Gastrocnemius medialis (tissue), 4 donors: Measurements from ENCODE around the gene FIP1L1. TPM values are rescaled to one million over a fixed set of nuclear protein-coding genes. Genes with fewer than 3 reads are reported as not detected.

Experiments used
- ATAC-seq, 2 donors: fragments of 150-250 bp; one replicate each; pipeline ENCODE4 v1.9.1; 2016
- DNase-seq, 2 donors: peaks; one replicate each; pipeline ENCODE4 v3.0.0-alpha.2; 2019
- H3K27ac ChIP-seq, 4 donors: fragments of 200-600 bp; sonication (generic); 1 replicate in 1 of 4; 2 replicates in 3 of 4; pipeline ENCODE4 v1.5.1; 2016 to 2018; ENCODE audit warnings: mild to moderate bottlenecking in 2 of 4, moderate library complexity in 1 of 4
- H3K27me3 ChIP-seq, 3 donors: fragments of 200-600 bp; sonication (generic) in 2 of 3; 1 replicate in 1 of 3; 2 replicates in 2 of 3; pipeline versions ENCODE4 v1.5.1 to v1.6.0; 2016 to 2019; ENCODE audit warnings: mild to moderate bottlenecking in 1 of 3, moderate library complexity in 1 of 3
- H3K36me3 ChIP-seq, 2 donors: fragments of 200-600 bp; sonication (generic) in 1 of 2; one replicate each; pipeline ENCODE4 v1.5.1; 2017 to 2018
- H3K4me1 ChIP-seq, 2 donors: fragments of 200-600 bp; sonication (generic) in 1 of 2; one replicate each; pipeline ENCODE4 v1.5.1; 2016 to 2017; ENCODE audit warnings: mild to moderate bottlenecking in 2 of 2
- H3K4me3 ChIP-seq, 4 donors: fragments of 200-600 bp; sonication (generic) in 3 of 4; 1 replicate in 1 of 4; 2 replicates in 3 of 4; pipeline ENCODE4 v1.5.1; 2016 to 2019; ENCODE audit warnings: mild to moderate bottlenecking in 2 of 4
- H3K9me3 ChIP-seq, 3 donors: fragments of 200-600 bp; sonication (generic) in 2 of 3; 1 replicate in 1 of 3; 2 replicates in 2 of 3; pipeline ENCODE4 v1.5.1; 2016 to 2019
- POLR2A ChIP-seq, 2 donors: fragments of 450-650 bp; IDR thresholded peaks; one replicate each; pipeline ENCODE4 v1.6.1; 2017; ENCODE audit warnings: antibody characterized with exemption in 2 of 2, mild to moderate bottlenecking in 2 of 2, moderate library complexity in 2 of 2
- in situ Hi-C, 4 donors: fragments of 200-750 bp; cut with MboI; loops; one replicate each; pipeline versions ENCODE4 v1.15.0 to v1.8.0; 2017; ENCODE audit warnings: low sequenced_read_pairs in 4 of 4
- intact Hi-C: fragments of 100-400 bp; cut with DNase I; formaldehyde crosslinking; loops from one replicate; pipeline ENCODE4 v1.15.1; 2023; ENCODE audit warnings: low total_unique reads
- total RNA-seq, 4 donors: library from RNA; depleted of rRNA; stranded (reverse); fragments of >200 nt; gene quantifications; one replicate each; pipeline versions ENCODE4 v1.1.0 to v1.2.3, GENCODE V29; 2016
- TF ChIP-seq, protein P1 (sequence below), 5 experiments: fragments of 450-650 bp in 3 of 5; fragments of 200-600 bp in 2 of 5; sonication (generic) in 2 of 5; IDR thresholded peaks in 4 of 5; conservative IDR thresholded peaks in 1 of 5; 1 replicate in 4 of 5; 2 replicates in 1 of 5; pipeline ENCODE4 v1.5.1; 2016 to 2019; ENCODE audit warnings: antibody characterized with exemption in 5 of 5, mild to moderate bottlenecking in 3 of 5, moderate library complexity in 3 of 5

FIP1L1 gene
- total RNA-seq, 4 donors from 2014 or later: 26.7 to 36.6 (median 31.1) TPM

DNA sequence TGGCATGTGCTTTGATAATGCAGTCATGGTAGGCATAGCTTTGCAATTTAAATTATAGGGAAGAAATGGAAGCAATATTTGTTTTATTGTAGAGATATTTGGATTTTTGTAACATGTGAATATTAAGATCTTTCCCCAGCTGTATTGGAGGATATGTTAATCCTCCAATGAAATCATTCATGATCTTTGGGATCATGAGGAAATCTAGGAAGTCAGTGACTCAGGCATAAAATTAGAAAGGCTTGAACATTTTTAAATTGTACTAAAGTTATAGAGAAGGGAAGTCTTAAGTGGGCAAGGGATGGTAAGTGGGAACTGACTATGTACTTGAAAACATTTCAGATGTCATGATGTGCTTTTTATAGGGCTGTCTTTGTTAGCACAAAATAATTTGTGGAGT, 46.8 kb downstream of the FIP1L1 start:
- peaks cover 0 to 23% of the 10 kb centered on the region in 2 donors for H3K36me3 ChIP-seq
- no peaks in the 10 kb centered on the region for H3K27me3 ChIP-seq
- H3K9me3 ChIP-seq: no peaks in the 10 kb centered on the region
- ATAC-seq (no peak), DNase-seq (no peak)
- in situ Hi-C loops (no loop called here), intact Hi-C loops (no loop called here)
- no peaks in the 10 kb centered on the region for H3K4me1 ChIP-seq
- H3K27ac ChIP-seq: no peak overlapping the region
- H3K4me3 ChIP-seq: no peak overlapping the region
- TF ChIP-seq, protein P1, sequence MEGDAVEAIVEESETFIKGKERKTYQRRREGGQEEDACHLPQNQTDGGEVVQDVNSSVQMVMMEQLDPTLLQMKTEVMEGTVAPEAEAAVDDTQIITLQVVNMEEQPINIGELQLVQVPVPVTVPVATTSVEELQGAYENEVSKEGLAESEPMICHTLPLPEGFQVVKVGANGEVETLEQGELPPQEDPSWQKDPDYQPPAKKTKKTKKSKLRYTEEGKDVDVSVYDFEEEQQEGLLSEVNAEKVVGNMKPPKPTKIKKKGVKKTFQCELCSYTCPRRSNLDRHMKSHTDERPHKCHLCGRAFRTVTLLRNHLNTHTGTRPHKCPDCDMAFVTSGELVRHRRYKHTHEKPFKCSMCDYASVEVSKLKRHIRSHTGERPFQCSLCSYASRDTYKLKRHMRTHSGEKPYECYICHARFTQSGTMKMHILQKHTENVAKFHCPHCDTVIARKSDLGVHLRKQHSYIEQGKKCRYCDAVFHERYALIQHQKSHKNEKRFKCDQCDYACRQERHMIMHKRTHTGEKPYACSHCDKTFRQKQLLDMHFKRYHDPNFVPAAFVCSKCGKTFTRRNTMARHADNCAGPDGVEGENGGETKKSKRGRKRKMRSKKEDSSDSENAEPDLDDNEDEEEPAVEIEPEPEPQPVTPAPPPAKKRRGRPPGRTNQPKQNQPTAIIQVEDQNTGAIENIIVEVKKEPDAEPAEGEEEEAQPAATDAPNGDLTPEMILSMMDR (IDR thresholded peaks at IDR 0.05 in 4 of 5, conservative IDR thresholded peaks at IDR 0.05 in 1 of 5): no peak
- TF ChIP-seq POLR2A (IDR thresholded peaks at IDR 0.05): no peak

- DNase-seq: no peak
- Histone ChIP-seq H3K36me3 (peaks cover 0 to 40% of the 10 kb centered on the region in 2 donors), H3K9me3 (no peaks in the 10 kb centered on the region), H3K4me1 (no peaks in the 10 kb centered on the region), H3K27me3 (no peaks in the 10 kb centered on the region), H3K4me3 (no peak overlapping the region), H3K27ac (no peak overlapping the region)
- intact Hi-C loops: no loop called here
- no peak for ATAC-seq
- in situ Hi-C loops: no loop called here
- TF ChIP-seq, protein P1 (IDR thresholded peaks at IDR 0.05 in 4 of 5, conservative IDR thresholded peaks at IDR 0.05 in 1 of 5): no peak
- no peak for TF ChIP-seq POLR2A (IDR thresholded peaks at IDR 0.05)
Observed at GRCh38 chr4:53427366-53427765, 49.9 kb downstream of the FIP1L1 start.

GRCh38 chr4:53431052-53431451, 53.6 kb downstream of the FIP1L1 start:
- intact Hi-C loops: no loop called here
- DNase-seq: no peak
- no peaks in the 10 kb centered on the region for H3K9me3 ChIP-seq
- in situ Hi-C loops: no loop called here
- no peak overlapping the region for H3K27ac ChIP-seq
- no peaks in the 10 kb centered on the region for H3K4me1 ChIP-seq
- no peak for ATAC-seq
- no peaks in the 10 kb centered on the region for H3K27me3 ChIP-seq
- TF ChIP-seq, protein P1 (IDR thresholded peaks at IDR 0.05 in 4 of 5, conservative IDR thresholded peaks at IDR 0.05 in 1 of 5): no peak
- no peak for TF ChIP-seq POLR2A (IDR thresholded peaks at IDR 0.05)
- H3K36me3 ChIP-seq: peaks cover 0 to 39% of the 10 kb centered on the region in 2 donors
- H3K4me3 ChIP-seq: no peak overlapping the region

GRCh38 chr4:53432528-53433424, 55.3 kb downstream of the FIP1L1 start:
- TF ChIP-seq POLR2A (IDR thresholded peaks at IDR 0.05): no peak
- TF ChIP-seq, protein P1 (IDR thresholded peaks at IDR 0.05 in 4 of 5, conservative IDR thresholded peaks at IDR 0.05 in 1 of 5): no peak
- Histone ChIP-seq H3K27me3 (no peaks in the 10 kb centered on the region), H3K4me1 (no peaks in the 10 kb centered on the region), H3K36me3 (peaks cover 0 to 35% of the 10 kb centered on the region in 2 donors), H3K27ac (no peak overlapping the region), H3K4me3 (no peak overlapping the region), H3K9me3 (no peaks in the 10 kb centered on the region)
- in situ Hi-C loops: no loop called here
- intact Hi-C loops: no loop called here
- ATAC-seq (no peak), DNase-seq (no peak)
